ENCODE measurements around the gene LDLRAD4.

The LDLRAD4 gene

DNA sequence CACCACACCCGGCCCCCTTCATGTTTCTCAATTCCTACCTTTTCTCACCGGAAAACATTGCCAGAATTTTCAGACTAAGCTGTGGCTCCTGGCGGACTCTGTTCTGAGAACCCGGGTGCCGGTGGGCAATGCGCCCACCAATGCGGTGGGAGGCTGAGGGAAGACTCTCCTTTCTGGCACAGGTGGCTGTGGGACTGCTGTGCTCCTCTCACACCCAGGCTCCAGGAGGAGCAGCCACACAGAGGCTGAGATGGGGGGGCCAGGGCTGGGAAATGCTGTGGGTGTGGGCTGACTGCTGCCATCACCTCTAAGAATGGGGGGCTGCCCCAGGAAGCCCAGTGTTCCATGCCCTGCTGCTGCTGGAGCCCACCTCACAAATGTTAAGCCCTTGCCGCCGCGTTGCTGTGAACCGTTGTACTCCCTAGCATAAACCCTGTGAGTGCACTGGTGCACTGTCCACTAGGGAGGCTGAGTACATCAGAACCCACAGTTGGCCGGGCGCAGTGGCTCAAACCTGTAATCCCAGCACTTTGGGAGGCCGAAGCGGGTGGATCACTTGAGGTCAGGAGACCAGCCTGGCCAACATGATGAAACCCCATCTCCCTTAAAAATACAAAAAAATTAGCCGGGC, 152.6 kb downstream of the LDLRAD4 start:
- DNase-seq (ENCODE audit: low read depth in 2 of 2) = no peak

DNA sequence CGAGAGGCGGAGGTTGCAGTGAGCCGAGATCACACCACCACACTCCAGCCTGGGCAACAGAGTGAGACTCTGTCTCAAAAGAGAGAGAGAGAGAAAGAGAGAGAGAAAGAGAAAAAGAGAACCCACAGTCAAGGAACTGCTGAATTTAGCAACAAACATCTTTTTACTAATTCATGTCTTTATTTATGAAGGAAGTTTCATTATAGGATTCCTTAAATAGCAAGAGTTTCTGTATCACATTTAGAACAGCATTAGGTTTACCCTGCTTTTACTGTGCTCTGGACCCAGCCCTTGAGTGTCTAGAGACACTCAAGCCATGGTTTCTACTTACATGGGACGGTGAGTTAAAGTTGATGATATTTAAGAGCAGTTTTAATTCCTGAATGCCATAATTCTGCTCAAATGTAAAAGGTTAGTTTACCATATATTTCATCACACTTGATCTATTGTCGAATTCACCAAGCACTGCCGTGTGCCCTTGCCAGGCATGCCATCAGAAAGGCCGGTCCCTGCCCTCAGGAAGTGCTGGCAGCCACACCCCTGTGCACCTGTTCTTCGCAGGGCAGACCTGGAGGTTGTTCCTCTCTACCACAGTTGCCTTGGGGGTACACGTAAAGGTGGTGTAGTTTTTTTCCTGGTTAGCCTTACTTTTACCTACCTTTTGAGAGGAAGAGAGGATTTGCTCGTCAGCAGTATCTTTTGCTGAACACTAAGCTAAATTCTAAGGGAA, 153.3 kb downstream of the LDLRAD4 start:
- DNase-seq (ENCODE audit: low read depth in 2 of 2) = no peak

DNA sequence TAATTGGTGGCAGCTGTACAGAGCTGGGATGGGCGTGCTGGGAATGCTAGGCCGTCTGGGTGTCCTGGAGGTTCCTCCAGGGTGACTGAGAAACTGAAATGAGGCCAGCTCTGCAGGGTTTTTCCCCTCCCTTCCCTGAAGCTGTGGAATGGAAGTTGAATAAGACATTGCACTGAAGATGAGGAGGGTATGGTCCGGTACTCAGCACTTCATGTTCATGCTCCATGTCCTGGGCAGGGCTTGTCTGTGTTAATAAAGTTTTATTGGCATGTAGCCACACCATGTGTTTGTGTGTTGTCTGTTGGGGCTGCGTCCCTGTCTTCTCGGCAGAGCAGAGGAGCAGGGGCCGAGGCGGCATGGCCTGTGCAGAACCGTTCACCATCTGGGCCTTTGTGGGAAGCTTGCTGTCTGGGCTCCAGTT, 154.0 kb downstream of the LDLRAD4 start:
- no peak for DNase-seq (ENCODE audit: low read depth in 2 of 2)

DNA sequence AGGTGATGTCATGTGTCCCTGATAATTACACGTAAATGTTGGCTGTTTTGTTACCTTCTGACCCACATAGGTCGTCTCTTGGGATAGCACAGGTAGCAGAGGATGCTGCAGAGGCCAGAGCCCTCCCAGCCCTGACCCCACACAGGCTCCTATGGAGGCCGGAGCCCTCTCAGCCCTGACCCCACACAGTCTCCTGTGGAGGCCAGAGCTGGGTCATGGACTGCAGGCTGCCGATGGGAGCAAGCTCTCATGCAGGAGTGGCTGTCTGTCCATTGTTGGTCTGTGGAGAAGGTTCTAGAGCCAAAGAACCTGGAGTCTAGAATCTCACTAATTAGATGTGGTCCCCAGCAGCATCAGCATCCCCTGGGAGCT, 155.5 kb downstream of the LDLRAD4 start:
- no peak for DNase-seq (ENCODE audit: low read depth in 2 of 2)

DNA sequence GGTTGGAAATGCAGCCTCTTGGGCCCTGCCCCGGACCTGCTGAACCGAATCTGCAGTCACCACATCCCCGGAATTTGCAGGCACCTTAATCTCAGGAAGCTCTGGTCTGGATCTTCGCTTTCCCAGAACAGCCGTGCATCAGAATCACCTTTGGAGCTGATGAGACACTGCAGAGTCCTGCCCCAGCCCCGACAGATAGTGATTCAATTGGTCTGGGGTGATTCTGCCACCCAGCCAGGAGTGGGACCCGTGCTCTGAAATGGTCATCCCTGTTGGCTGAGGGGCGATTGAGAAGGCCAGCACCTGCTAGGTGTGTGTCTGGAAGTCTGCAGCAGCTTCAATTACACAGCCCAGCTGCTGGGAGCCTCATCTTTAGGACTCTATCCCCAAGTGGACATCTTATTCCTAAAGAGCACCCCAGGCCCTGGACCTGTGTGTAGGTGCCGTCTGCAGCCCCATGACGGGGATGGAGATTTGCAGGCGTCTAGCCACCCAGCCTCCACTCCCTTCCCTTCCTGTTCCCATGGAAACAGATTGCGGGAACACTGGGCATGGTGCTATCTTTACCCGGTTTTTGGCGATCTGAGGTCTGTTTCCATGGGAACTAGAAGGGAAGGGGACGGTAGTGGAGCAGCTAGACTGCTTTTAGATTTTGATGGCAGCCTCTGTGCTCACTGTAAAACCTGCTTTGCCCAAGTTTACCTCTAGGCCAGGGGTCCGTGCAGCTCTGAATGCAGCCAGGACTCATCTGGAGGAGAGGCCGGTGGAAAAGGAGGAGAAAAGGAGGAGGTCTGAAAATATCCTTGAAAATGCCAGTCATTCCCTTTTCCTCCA, 156.1 kb downstream of the LDLRAD4 start:
- DNase-seq (ENCODE audit: low read depth in 2 of 2) = no peak

DNA sequence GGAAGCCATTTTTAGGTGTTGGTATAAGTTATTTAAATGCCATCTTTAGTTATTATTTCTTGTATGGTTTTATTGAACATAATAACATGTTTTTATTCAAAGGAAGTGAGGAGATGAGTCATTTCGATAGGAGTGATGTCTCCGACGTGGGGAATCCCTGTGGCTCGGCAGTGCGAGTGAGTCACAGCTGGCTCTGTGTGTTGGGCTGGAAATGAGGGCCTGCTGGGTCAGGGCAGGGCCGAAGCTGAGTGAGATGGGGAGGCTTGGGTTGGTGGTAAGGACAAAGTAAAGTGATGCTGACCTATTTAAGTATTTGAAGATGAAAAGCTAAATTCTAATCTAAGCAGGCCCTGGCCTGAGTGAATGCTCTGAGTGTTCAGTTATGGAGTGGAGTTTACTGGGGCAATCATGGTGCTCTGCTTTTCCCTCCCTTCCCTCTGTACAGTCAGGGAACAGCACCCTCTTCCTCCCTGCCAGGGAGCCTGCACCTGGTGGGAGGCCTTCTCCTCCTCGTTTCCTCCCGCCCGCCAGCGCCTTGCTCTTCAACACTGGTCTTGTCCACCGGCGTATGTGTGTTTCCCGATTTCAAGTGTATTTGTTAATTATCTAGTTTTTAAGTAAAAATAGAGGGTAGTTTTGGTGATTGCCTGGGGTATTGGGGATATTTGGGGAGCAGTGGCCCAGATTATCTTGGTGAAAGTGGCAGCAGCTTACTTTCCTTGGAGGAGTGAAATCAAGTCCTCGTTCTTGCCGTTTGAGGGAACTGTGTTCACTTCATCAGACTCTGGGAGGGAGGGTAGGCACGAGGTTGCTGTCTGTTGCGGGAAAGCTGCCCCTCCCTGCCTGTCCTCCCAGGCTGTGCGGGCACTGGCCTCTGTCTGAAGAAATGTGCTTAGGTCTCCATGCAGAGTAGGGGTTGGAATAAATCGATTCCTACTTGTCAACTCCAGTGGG, 157.0 kb downstream of the LDLRAD4 start:
- DNase-seq (ENCODE audit: low read depth in 2 of 2) = peak; percentile 48 to 55

DNA sequence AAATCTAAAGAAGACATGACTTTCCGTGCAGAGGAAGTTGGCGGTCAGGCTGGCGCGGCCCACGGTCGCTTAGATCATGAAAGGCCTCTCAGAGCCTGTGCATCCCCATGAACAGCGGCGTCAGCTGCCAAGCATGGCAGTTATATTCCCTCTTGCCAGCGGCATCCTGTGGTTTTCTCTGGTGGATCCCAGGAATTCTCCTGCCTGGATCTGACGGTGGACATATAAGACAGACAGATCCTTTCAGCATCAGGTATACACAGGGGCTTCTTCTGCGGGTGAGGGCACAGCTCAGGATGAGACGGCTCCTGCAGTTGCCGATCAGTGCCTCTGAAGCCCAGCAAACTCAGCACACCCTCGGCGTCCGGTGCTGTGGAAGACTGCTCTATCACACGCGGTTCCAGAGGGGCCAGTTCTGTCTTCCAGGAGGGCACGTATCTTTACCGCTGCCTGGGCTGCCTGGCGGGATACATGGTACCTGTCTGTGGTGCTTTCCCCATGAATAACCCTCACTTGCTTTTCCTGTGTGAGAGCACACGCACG, 157.8 kb downstream of the LDLRAD4 start:
- DNase-seq (ENCODE audit: low read depth in 2 of 2) = no peak

DNA sequence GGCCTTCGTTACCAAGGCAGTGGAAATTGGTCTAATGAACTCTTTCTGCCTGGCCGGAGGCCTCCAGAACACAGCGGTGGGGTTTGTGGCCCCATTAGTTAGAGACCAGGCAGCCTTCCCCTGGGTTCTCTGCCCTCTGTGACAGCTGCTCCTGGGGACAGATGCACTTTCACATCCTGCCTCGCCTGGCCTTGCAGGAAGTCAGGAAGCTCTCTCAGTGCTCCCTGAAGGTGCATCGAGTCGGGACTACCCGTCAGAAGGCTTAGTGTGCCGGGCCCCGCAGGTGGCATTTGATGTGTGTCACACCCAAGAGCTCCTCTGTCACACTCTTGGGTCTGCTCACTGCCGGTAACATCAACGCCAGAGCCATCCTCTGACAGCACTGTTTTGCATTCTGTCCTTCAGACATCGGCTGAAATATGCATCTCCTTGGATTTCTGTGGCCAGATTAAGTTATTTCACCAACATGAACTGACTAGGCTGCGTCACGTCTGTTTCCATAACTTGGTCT, 158.3 kb downstream of the LDLRAD4 start:
- DNase-seq (ENCODE audit: low read depth in 2 of 2) = peak in 1 of 2 donors; percentile 42

DNA sequence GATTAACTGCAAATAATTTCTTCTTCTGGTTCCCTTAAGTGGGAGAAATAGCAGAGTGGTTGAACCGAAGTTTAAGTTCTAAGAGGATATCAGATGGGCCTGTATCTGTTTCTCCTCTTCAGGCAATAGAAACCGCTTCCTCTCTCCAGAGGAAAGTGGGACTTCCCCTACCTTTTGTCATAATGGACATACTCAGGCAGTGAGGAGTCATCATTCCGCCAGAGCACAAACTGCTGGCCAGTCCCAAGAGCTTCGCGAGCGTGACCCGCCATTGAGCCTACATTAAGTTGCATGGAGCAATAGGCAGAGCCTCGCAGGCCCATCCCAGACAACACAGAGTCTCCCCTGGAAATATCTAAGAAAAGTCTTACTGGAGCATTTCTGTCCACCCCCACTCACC, 158.9 kb downstream of the LDLRAD4 start:
- no peak for DNase-seq (ENCODE audit: low read depth in 2 of 2)

DNA sequence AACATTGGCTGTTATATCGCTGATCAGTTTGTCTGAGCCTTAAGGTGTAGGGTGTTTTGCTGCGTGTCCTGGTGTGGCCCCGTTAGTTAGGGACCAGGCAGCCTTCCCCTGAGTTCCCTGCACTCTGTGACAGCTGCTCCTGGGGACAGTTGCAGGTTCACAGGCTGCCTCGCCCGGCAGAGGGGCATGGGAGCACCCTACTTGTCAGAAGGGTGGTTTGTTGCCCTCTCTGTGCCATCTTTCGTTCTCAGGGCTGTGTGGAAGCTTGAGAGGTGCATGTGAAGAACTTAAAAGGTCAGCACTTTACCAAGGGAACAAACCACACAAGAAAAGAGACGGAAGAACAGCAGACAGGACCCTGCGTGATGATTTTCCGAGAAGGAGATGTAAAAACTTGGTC, 159.6 kb downstream of the LDLRAD4 start:
- DNase-seq (ENCODE audit: low read depth in 2 of 2) = no peak

DNA sequence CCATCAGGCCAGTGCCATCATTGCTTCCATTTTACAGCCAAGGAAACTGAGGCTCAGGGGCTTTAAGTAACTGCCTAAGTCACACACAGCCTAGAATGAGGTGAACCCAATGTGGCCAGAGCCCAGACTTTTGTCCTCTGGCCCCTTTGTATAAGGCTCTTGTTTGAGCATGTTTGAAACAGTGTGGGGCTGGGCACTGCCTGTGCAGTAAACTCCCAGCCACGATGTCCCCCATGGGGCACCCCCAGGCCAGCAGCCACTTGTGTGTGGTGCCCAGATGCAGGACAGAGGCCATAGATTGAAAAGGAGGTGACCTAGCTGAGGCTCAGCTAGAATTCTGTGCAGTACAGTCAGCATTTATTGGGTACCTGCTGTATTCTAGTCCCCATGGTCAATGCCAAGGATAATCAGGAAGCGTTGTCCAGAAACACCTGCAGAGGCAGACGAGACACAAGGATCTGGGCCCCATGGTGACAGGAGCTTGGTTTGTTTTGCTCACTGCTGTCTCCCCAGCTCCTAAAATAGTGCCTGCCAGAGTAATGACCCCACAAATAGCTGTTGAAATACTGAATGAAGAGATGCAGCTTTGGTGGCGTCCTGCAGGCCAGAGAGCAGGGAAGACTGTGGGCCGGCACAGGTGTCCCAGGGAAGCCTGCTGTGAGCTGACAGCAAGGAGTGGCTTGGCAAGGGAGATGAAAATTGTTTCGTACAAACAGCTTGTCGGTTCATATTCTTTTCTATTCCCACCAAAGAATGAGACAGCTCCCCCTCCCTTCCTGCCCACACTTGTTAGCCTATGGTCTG, 160.7 kb downstream of the LDLRAD4 start:
- DNase-seq (ENCODE audit: low read depth in 2 of 2) = no peak

DNA sequence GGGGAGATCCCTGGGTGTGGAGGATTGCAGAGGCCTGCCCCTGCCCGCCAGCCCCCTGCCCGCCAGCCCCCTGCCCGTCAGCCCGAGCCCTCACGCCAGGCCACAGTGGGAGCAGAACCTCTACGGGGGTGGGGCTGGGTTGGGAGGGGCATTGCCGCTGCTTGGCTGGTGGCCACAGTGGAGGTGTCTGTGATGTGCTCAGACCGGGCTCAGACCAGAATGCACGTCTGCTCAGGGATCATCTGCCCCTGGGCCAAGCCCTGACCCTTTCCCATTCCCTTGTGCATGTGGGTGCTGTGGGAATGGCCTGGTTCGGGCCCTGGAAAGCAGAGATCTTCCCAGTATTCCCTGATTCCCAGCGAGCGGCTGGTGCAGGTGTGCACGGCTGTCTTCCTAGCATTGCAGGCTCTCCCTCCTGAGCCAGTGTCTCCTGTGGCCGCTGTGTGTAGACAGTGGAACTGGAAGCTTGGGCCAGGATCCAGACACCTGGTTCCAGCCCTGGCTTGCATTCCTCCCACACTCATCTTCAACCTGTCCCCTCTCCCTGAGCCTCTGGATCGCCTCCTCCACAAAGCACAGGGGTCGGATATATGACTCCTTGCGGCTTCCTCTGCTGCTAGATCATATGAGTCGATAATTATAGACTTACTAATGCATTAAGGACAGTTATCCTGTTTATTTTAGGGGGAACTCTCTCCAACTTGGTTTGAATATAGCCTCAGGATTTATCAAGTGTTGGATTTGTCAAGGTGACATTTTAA, 161.6 kb downstream of the LDLRAD4 start:
- no peak for DNase-seq (ENCODE audit: low read depth in 2 of 2)

DNA sequence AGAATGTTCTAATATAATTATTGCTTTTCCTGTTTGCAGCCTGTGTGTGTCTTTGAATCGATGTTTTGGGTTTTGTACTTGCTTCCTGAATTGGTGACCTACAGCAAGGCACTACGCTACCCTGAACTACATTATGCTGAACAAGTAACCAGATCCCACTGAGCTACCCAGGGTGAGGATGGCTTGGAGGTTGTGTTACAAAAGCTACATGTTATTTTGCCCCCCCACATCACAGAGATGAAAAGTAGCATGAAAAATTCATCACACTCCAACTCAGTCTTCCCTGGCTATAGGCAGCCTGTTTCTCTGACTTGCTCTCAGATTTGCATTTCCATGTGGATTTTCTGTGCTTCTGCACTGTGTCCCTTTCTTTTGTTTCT, 162.1 kb downstream of the LDLRAD4 start:
- DNase-seq (ENCODE audit: low read depth in 2 of 2) = no peak

DNA sequence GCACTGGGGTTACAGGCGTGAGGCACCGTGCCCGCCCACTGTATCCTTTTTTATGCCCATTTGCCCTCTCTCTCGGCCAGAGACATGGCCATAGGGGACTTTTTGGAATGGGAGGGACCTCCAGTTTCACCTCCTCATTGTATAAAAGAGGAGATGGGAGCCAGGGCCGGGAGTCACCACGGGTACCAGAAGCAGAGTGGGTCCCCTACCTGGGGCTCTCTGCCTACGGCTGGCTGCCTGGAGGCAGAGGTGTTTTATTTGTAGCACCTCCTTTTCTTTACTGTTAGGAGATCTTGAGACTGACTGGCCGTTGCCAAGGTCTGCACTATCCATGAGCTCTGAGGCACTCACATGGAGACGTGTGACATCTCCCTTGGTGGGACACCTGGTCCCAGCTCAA, 162.8 kb downstream of the LDLRAD4 start:
- DNase-seq (ENCODE audit: low read depth in 2 of 2) = no peak

DNA sequence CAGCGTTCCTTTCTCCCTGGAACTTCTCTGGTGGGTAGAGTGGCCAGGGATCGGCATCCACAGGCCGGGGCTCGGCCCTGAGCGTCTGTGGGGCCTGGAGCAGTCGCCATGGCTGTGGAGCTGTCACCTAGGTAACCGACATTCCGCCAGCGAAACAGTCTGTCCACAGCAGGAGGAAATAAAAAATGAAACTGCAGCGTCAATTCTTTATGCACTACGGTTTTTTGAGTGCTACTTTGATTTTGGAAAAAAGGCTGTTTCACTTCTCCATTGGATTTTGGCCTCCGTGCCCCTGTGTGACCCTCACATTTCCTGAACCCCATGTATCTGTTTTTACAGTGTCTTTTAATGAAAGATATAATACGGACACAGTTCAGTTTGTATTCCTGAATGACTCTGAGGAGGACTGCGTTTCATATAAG, 163.4 kb downstream of the LDLRAD4 start:
- DNase-seq (ENCODE audit: low read depth in 2 of 2) = no peak

DNA sequence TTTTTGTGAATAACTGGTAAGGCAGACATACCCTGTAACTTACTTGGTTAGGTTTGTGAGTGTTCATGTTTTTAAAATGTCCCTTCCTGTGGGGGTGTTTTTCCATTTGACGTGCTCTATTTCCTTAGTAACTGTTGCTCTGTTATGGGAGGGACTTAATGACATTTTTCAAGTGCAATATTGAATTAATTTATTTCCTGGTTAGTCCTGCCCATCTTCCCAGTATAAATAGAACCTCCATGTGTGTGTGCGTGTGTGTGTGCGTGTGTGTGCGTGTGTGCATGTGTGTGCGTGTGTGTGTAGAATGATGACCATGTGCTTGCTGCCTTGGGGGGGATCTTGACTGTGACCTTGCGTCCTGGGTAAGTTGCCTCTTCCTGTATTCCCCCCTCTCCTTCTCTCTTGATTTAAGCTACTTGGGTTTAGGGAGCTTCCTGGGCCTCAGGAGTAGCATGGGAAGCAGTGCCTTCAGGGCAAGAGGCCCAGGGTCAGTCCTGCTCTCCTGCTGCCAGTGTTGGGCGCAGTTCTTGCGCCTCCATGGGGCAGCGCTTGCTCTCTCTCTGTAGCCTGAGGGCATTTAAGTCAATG, 163.9 kb downstream of the LDLRAD4 start:
- no peak for DNase-seq (ENCODE audit: low read depth in 2 of 2)

DNA sequence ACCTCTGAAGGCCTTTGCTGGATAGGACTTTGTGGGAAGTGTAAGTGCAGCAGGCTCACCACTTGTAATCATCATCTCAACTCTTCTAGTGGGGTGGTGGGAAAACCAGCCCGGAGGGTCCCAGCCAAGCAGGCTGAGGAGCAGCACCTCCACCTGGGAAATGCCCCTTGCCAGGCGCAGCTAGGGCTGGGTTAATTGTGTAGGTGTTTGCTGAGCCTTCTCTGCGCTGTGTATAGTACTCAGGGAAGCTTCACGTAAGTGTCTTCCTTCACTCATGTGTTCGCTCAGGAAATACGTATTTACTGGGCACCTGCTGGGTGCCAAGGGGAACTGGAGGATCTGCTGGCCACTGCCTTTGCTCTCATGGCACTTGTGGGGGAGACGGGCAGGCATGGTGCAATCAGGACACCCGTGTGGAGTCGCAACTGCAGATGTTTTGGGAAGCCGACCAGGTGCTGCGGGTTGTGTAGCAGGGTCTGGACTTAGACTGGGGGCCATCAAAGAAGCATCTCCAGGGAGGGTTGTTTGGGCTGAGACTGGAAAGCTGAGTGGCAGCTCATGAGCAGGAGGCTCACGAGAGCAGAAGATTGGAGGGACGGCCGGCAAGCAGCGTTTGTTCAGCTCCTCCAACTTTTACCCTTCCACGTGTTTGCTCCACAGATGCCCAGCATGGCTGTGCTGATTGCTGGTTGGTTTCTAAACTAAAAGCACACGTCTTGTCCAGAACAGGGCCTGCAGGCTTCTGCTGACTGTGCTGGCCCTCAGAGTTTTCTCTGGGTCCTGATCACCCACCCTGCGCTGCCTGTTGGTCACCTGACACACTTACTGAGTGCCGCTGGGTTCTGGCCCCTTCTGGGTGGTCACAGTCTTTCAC, 164.6 kb downstream of the LDLRAD4 start:
- no peak for DNase-seq (ENCODE audit: low read depth in 2 of 2)
